Neural progenitor cell (in vitro differentiated cells): ENCODE data around the gene FARP1.

Experiments
- CTCF ChIP-seq: fragments of 200-600 bp; sonication (generic); IDR thresholded peaks from 2 replicates; pipeline ENCODE4 v1.5.1; 2017; ENCODE audit warnings: antibody characterized with exemption, mild to moderate bottlenecking
- EZH2 ChIP-seq: fragments of 200-600 bp; sonication (generic); IDR thresholded peaks from 2 replicates; pipeline ENCODE4 v1.6.1; 2017; ENCODE audit warnings: antibody characterized with exemption, mild to moderate bottlenecking, moderate library complexity
- EZH2phosphoT487 ChIP-seq: fragments of 200-600 bp; sonication (generic); IDR thresholded peaks from 2 replicates; pipeline ENCODE4 v1.6.1; 2017; ENCODE audit warnings: antibody characterized with exemption

DNA sequence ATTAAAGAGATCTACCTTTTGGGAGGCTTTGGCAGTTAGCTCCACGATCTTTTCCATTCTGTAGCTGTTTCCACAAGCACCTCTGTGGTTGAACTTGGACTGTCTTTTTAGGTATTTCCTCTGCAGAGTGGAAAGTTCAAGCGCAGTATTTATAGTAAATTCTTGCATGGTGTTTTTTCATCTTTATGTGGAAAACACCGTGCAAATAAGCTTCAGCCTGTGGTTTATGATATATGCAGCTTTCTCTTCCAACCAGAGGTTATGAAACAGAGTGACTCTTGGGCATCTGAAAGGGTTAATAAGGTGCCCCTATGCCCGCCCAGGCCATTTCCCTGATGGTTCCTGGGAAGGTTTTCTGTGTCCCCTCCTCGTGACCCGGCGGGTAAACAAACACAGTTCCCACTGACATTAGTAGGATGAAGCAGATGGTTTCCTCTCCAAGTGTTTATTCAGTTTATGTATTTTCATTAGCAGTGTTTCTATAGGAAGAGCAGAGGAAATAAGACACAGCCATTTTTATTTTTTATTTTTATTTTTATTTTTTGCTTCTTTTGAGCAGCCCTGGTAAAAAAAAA lies 73.9 kb downstream of the FARP1 start:
- TF ChIP-seq EZH2: no peak
- no peak for TF ChIP-seq CTCF
- TF ChIP-seq EZH2phosphoT487: no peak
